H1 (cell line): ENCODE data around the gene CPNE4. TPM values are rescaled to one million over a fixed set of nuclear protein-coding genes. Genes with fewer than 3 reads are reported as not detected.

Experiments used
- CTCF ChIA-PET: fragments of 300-600 bp; sonication (Branson Sonifier 250); formaldehyde crosslinking; loops from one replicate; lab custom pipeline; 2021; ENCODE audit not compliant: partially characterized antibody; lab: Charles Lee
- POLR2A ChIA-PET: fragments of 300-600 bp; sonication (Branson Sonifier 250); formaldehyde crosslinking; loops from one replicate; lab custom pipeline; 2021; ENCODE audit warnings: inconsistent platforms; ENCODE audit not compliant: partially characterized antibody; lab: Charles Lee
- DNase-seq, 2 experiments: peaks; one replicate each; pipeline versions ENCODE4 v3.0.0 to v3.0.0-alpha.2; 2010 to 2022; ENCODE audit warnings: low spot score in 2 of 2, low read depth in 1 of 2, mixed read lengths in 1 of 2
- FAIRE-seq: peaks from 2 replicates; lab custom pipeline; 2011; peaks lifted over from hg19 to GRCh38; lab: Jason Lieb, UNC
- H2AFZ ChIP-seq: 2 replicates; pipeline ENCODE4 v1.8.1; 2012; ENCODE audit warnings: low read length, inconsistent platforms
- H2AK5ac ChIP-seq: 2 replicates; pipeline ENCODE4 v1.6.1; 2013; ENCODE audit warnings: low read depth, low read length
- H2BK120ac ChIP-seq: replicated peaks from 2 replicates; pipeline ENCODE3; 2013; ENCODE audit warnings: low read depth, low read length, inconsistent platforms
- H2BK12ac ChIP-seq: 2 replicates; pipeline ENCODE4 v1.6.1; 2013; ENCODE audit warnings: low read depth, low read length
- H2BK15ac ChIP-seq: 2 replicates; pipeline ENCODE4 v1.6.1; 2013; ENCODE audit warnings: low read length
- H2BK20ac ChIP-seq: 2 replicates; pipeline ENCODE4 v1.6.1; 2013; ENCODE audit warnings: low read length
- H2BK5ac ChIP-seq: 2 replicates; pipeline ENCODE4 v1.6.1; 2013; ENCODE audit warnings: low read depth, low read length
- H3K14ac ChIP-seq: 2 replicates; pipeline ENCODE4 v1.6.1; 2013; ENCODE audit warnings: inconsistent platforms; ENCODE audit not compliant: insufficient read length
- H3K18ac ChIP-seq: 2 replicates; pipeline ENCODE4 v1.6.1; 2013; ENCODE audit warnings: low read length; ENCODE audit errors: extremely low read depth
- H3K23ac ChIP-seq: 2 replicates; pipeline ENCODE4 v1.6.1; 2013; ENCODE audit warnings: inconsistent platforms; ENCODE audit not compliant: insufficient read length
- H3K23me2 ChIP-seq: 2 replicates; pipeline ENCODE4 v1.6.1; 2013; ENCODE audit warnings: low read depth, low read length
- H3K27ac ChIP-seq: 2 replicates; pipeline ENCODE4 v1.6.1; 2011; ENCODE audit warnings: low read depth, low read length, inconsistent platforms
- H3K27me3 ChIP-seq, 4 experiments: replicated peaks in 1 of 4; 1 replicate in 1 of 4; 2 replicates in 3 of 4; pipeline versions ENCODE4 v1.6.1 to v1.8.1; 2011 to 2013; ENCODE audit warnings: low read length in 3 of 4, mild to moderate bottlenecking in 3 of 4, inconsistent platforms in 2 of 4, mixed read lengths in 2 of 4, moderate library complexity in 1 of 4; ENCODE audit not compliant: control insufficient read depth in 3 of 4, insufficient read depth in 3 of 4; ENCODE audit errors: extremely low read depth in 1 of 4
- H3K36me3 ChIP-seq, 4 experiments: 2 replicates each; pipeline versions ENCODE4 v1.6.1 to v1.8.1; 2011 to 2013; ENCODE audit warnings: mild to moderate bottlenecking in 4 of 4, low read length in 3 of 4, moderate library complexity in 2 of 4, control low read depth in 1 of 4, inconsistent platforms in 1 of 4; ENCODE audit not compliant: insufficient read depth in 4 of 4, control insufficient read depth in 2 of 4
- H3K4ac ChIP-seq: replicated peaks from 2 replicates; pipeline ENCODE3; 2013; ENCODE audit warnings: low read length, low read depth, mixed read lengths, inconsistent platforms; ENCODE audit not compliant: insufficient read length
- H3K4me1 ChIP-seq, 4 experiments: replicated peaks in 1 of 4; 1 replicate in 1 of 4; 2 replicates in 3 of 4; pipeline versions ENCODE4 v1.6.1 to v1.8.1; 2011 to 2013; ENCODE audit warnings: low read length in 3 of 4, inconsistent platforms in 2 of 4, mixed read lengths in 1 of 4; ENCODE audit not compliant: insufficient read depth in 4 of 4, control insufficient read depth in 3 of 4
- H3K4me2 ChIP-seq, 2 experiments: 2 replicates each; pipeline versions ENCODE4 v1.6.1 to v1.8.1; 2011 to 2013; ENCODE audit warnings: low read depth in 2 of 2, low read length in 2 of 2, control low read depth in 1 of 2, inconsistent platforms in 1 of 2, mild to moderate bottlenecking in 1 of 2; ENCODE audit not compliant: insufficient read depth in 1 of 2
- H3K4me3 ChIP-seq, 4 experiments: fragments of 200-600, 300-600 bp in 1 of 4; sonication (generic), shearing (Covaris generic), sonication (Bioruptor Twin) in 1 of 4; 2 replicates each; pipeline versions ENCODE4 v1.5.1 to v1.8.1; 2011 to 2016; ENCODE audit warnings: low read length in 4 of 4, low read depth in 3 of 4, control low read depth in 2 of 4, inconsistent platforms in 2 of 4, mild to moderate bottlenecking in 2 of 4, mixed read lengths in 1 of 4, moderate library complexity in 1 of 4; ENCODE audit not compliant: insufficient read depth in 2 of 4; ENCODE audit errors: extremely low read depth in 1 of 4
- H3K56ac ChIP-seq: replicated peaks from 2 replicates; pipeline ENCODE3; 2013; ENCODE audit warnings: low read depth, mild to moderate bottlenecking, mixed read lengths, low read length, inconsistent platforms; ENCODE audit not compliant: insufficient read length
- H3K79me1 ChIP-seq: 2 replicates; pipeline ENCODE4 v1.6.1; 2013; ENCODE audit warnings: low read depth, low read length, control low read depth
- H3K79me2 ChIP-seq, 2 experiments: 2 replicates each; pipeline versions ENCODE4 v1.6.1 to v1.8.1; 2012 to 2013; ENCODE audit warnings: low read length in 2 of 2, mild to moderate bottlenecking in 2 of 2, inconsistent platforms in 1 of 2; ENCODE audit not compliant: insufficient read depth in 2 of 2, control insufficient read depth in 1 of 2
- H3K9ac ChIP-seq, 4 experiments: replicated peaks in 1 of 4; 1 replicate in 1 of 4; 2 replicates in 3 of 4; pipeline versions ENCODE4 v1.6.1 to v1.8.1; 2011 to 2013; ENCODE audit warnings: low read depth in 3 of 4, low read length in 3 of 4, control low read depth in 2 of 4, mild to moderate bottlenecking in 2 of 4, moderate library complexity in 2 of 4, inconsistent platforms in 1 of 4; ENCODE audit errors: extremely low read depth in 1 of 4
- H3K9me3 ChIP-seq, 2 experiments: 2 replicates each; pipeline versions ENCODE4 v1.6.1 to v1.8.1; 2012 to 2013; ENCODE audit warnings: mild to moderate bottlenecking in 2 of 2, moderate library complexity in 2 of 2, control low read depth in 1 of 2, inconsistent platforms in 1 of 2, low read depth in 1 of 2, low read length in 1 of 2, mixed read lengths in 1 of 2; ENCODE audit not compliant: insufficient read depth in 2 of 2
- H4K20me1 ChIP-seq, 2 experiments: replicated peaks in 1 of 2; 2 replicates each; pipeline versions ENCODE3 to v1.8.1; 2011 to 2013; ENCODE audit warnings: inconsistent platforms in 2 of 2, low read length in 2 of 2, mild to moderate bottlenecking in 1 of 2; ENCODE audit not compliant: insufficient read depth in 2 of 2, control insufficient read depth in 1 of 2
- H4K5ac ChIP-seq: 2 replicates; pipeline ENCODE4 v1.6.1; 2013; ENCODE audit warnings: low read length, low read depth, mixed read lengths, inconsistent platforms; ENCODE audit not compliant: insufficient read length
- H4K8ac ChIP-seq: 2 replicates; pipeline ENCODE4 v1.8.0; 2013; ENCODE audit warnings: mild to moderate bottlenecking, moderate library complexity, low read length, inconsistent platforms; ENCODE audit not compliant: insufficient read depth; ENCODE audit errors: extremely low read depth
- H4K91ac ChIP-seq: replicated peaks from 2 replicates; pipeline ENCODE3; 2013; ENCODE audit warnings: low read length, mixed read lengths, inconsistent platforms; ENCODE audit not compliant: insufficient read length
- ATF2 ChIP-seq: IDR thresholded peaks from 2 replicates; pipeline ENCODE4 v1.6.1; 2012; ENCODE audit warnings: low read length, inconsistent platforms
- BACH1 ChIP-seq: IDR thresholded peaks from 2 replicates; pipeline ENCODE4 v1.6.1; 2012; ENCODE audit warnings: low read length, improper control_type of control experiment
- CBX5 ChIP-seq: fragments of 300-800, 300-1000 bp; sonication (generic); IDR thresholded peaks from 2 replicates; pipeline ENCODE4 v1.7.1; 2016; ENCODE audit warnings: antibody characterized with exemption, low read length, low read depth
- EZH2 ChIP-seq: fragments of 200-600 bp; sonication (generic); IDR thresholded peaks from 2 replicates; pipeline ENCODE4 v1.7.1; 2012; ENCODE audit warnings: low read depth, mild to moderate bottlenecking, moderate library complexity, low read length, inconsistent platforms; ENCODE audit not compliant: severe bottlenecking
- GABPA ChIP-seq: IDR thresholded peaks from 2 replicates; pipeline ENCODE4 v1.6.1; 2011; ENCODE audit warnings: mild to moderate bottlenecking, low read length, moderate library complexity, borderline replicate concordance; ENCODE audit not compliant: insufficient read depth
- GTF2F1 ChIP-seq: IDR thresholded peaks from 2 replicates; pipeline ENCODE4 v1.6.1; 2012; ENCODE audit warnings: low read depth, low read length, improper control_type of control experiment, borderline replicate concordance
- NRF1 ChIP-seq: IDR thresholded peaks from 2 replicates; pipeline ENCODE4 v1.6.1; 2011; ENCODE audit warnings: mild to moderate bottlenecking, low read depth, low read length, improper control_type of control experiment
- POLR2AphosphoS5 ChIP-seq: IDR thresholded peaks from 2 replicates; pipeline ENCODE4 v1.6.1; 2011; ENCODE audit warnings: low read depth, low read length
- SUZ12 ChIP-seq: fragments of 200-600 bp; sonication (generic); IDR thresholded peaks from 2 replicates; pipeline ENCODE4 v1.6.1; 2012; ENCODE audit warnings: mild to moderate bottlenecking, inconsistent platforms, low read length, moderate library complexity, mixed read lengths
- TAF1 ChIP-seq: IDR thresholded peaks from 2 replicates; pipeline ENCODE4 v1.6.1; 2011; ENCODE audit warnings: mild to moderate bottlenecking, low read depth, low read length
- TCF12 ChIP-seq: IDR thresholded peaks from 2 replicates; pipeline ENCODE4 v1.6.1; 2011; ENCODE audit warnings: low read depth, mild to moderate bottlenecking, low read length
- USF2 ChIP-seq: IDR thresholded peaks from 2 replicates; pipeline ENCODE4 v1.6.1; 2011; ENCODE audit warnings: low read length, improper control_type of control experiment
- WGBS, 2 experiments: shearing (Covaris generic) in 1 of 2; methylation state at CpG; one replicate each; pipeline versions ENCODE4 v1.1.6 to v1.1.7; 2013 to 2015; ENCODE audit warnings: low lambda C conversion rate in 2 of 2, mixed read lengths in 2 of 2, inconsistent platforms in 1 of 2, low coverage in 1 of 2, missing lambda C conversion rate in 1 of 2; ENCODE audit not compliant: insufficient replicate concordance in 2 of 2, insufficient coverage in 1 of 2, insufficient read length in 1 of 2; ENCODE audit errors: extremely low coverage in 1 of 2, missing lambda C conversion rate in 1 of 2; 5-methylcytosine and 5-hydroxymethylcytosine counted together
- polyA plus RNA-seq, 7 experiments: library from polyadenylated mRNA; depleted of rRNA in 3 of 7; stranded (reverse) in 5 of 7; unstranded in 2 of 7; fragments of >200 nt in 5 of 7; fragments of 200-250 nt in 2 of 7; gene quantifications; 1 replicate in 5 of 7; 2 replicates in 1 of 7; 4 replicates in 1 of 7; pipeline versions ENCODE4 v1.2.1 to v1.2.3, GENCODE V29; 2011 to 2013; ENCODE audit warnings: missing spikeins in 2 of 7, mixed read lengths in 2 of 7
- total RNA-seq: library from RNA; stranded (reverse); fragmentation: NEBNext Ultra II Directional; extraction: Animal tissue kit (Norgen Biotek cat#: 25700); gene quantifications from 2 replicates; pipeline ENCODE4 v1.2.1, GENCODE V29; 2021

Gene CPNE4
- total and polyA plus RNA-seq, 2 of the 8 experiments (the other 6 are each of a cell fraction or from before 2014, with no cell fraction given): 0.82 to 3.8 TPM

- ChIA-PET CTCF (interaction anchor here (1.4 to 3.8 kb wide), 4 partner anchors 8 to 478 kb away, joined by 4 to 21 read pairs (median 8); no protein-coding TSS in a partner anchor), POLR2A (no interaction called here)
- Histone ChIP-seq H3K4me2 (no peak overlapping the region), H3K18ac (no peak overlapping the region), H3K36me3 (no peaks in the 10 kb centered on the region), H2BK20ac (no peak overlapping the region), H3K9me3 (no peaks in the 10 kb centered on the region), H4K8ac (no peak overlapping the region), H2BK12ac (no peak overlapping the region), H3K27ac (no peak overlapping the region), H3K79me2 (no peaks in the 10 kb centered on the region), H3K27me3 (no peaks in the 10 kb centered on the region), H3K14ac (no peak overlapping the region), H4K5ac (no peak overlapping the region), H4K20me1 (no peaks in the 10 kb centered on the region), H3K4me1 (peaks cover 0 to 7% (median 3%) of the 10 kb centered on the region in 4 experiments; a peak in 5 of 7 replicates), H3K4me3 (no peak overlapping the region), H3K79me1 (no peaks in the 10 kb centered on the region), H2BK5ac (no peak overlapping the region), H3K4ac (no peak overlapping the region), H3K23me2 (no peaks in the 10 kb centered on the region), H2BK15ac (no peak overlapping the region), H2AK5ac (no peak overlapping the region), H3K9ac (no peak overlapping the region), H4K91ac (no peak overlapping the region), H3K23ac (no peak overlapping the region), H3K56ac (no peak overlapping the region), H2AFZ (no peak overlapping the region), H2BK120ac (no peak overlapping the region)
- DNase-seq (no peak), FAIRE-seq (no peak)
- 90% methylated on average over 3 of the region's 3 CpGs; no CpG with 5 or more reads in 1 of the 2 experiments for WGBS, 2 experiments
- TF ChIP-seq USF2: no peak
- TF ChIP-seq TCF12: no peak
- no peak for TF ChIP-seq ATF2
- no peak for TF ChIP-seq POLR2AphosphoS5
- no peak for TF ChIP-seq TAF1
- TF ChIP-seq NRF1: no peak
- TF ChIP-seq SUZ12: no peak
- no peak for TF ChIP-seq GABPA
- TF ChIP-seq GTF2F1: no peak
- TF ChIP-seq CBX5: no peak
- no peak for TF ChIP-seq EZH2
- TF ChIP-seq BACH1: no peak
Observed at GRCh38 chr3:131560795-131561194, 474.0 kb downstream of the CPNE4 start.
